Mammary epithelial cell (primary cell): Measurements from ENCODE around the gene CDKAL1.

Experiments used
- CTCF ChIP-seq, 2 donors: IDR thresholded peaks in 1 of 2; conservative IDR thresholded peaks in 1 of 2; 2 replicates each; pipeline ENCODE4 v1.5.1; 2011 to 2012; ENCODE audit warnings: inconsistent platforms in 2 of 2, low read length in 2 of 2, mild to moderate bottlenecking in 2 of 2, control low read depth in 1 of 2, low read depth in 1 of 2; ENCODE audit not compliant: insufficient read depth in 1 of 2; ENCODE audit errors: extremely low read depth in 1 of 2
- EZH2 ChIP-seq: IDR thresholded peaks from 2 replicates; pipeline ENCODE4 v1.6.1; 2012; ENCODE audit warnings: low read length, inconsistent platforms, borderline replicate concordance

DNA sequence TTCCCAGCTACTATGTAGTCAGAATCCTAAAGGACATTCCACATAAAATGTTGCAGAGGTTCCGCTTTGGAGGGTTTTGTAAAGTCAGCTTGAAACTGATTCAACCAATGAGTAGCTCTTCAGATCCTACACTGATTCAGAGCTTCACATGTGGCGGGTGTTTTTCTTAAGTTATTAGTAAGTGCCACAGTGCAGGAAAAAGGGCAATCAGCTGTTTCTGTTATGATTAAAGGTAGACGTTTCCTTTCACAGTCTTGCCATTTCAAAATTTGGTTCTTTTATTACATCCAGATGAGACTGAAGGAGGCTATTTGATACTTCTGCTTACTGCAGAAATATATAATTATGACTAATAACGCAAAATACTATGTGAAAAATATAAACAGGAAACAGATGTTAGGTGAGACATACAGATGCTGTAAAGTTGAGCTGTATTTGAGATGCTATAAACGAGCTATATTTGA, 443.9 kb downstream of the CDKAL1 start:
- no peak for TF ChIP-seq CTCF (conservative IDR thresholded peaks at IDR 0.05 in 1 of 2, IDR thresholded peaks at IDR 0.05 in 1 of 2; ENCODE audit: extremely low read depth in 1 of 2, insufficient read depth in 1 of 2, low read depth in 1 of 2, low read length in 2 of 2)
- TF ChIP-seq EZH2, result no peak
